Activated T-helper 1 cell treated with anti-CD3 and anti-CD28 coated beads, Interleukin-2, amount 50 U/mL, for 16 hours (primary cell): Measurements from ENCODE around the gene CYTH2.

Experiments
- DNase-seq, 2 donors: peaks; one replicate each; pipeline ENCODE4 v3.0.0-alpha.2; 2020; ENCODE audit warnings: low read depth in 1 of 2, low spot score in 1 of 2

Gene CYTH2

DNA sequence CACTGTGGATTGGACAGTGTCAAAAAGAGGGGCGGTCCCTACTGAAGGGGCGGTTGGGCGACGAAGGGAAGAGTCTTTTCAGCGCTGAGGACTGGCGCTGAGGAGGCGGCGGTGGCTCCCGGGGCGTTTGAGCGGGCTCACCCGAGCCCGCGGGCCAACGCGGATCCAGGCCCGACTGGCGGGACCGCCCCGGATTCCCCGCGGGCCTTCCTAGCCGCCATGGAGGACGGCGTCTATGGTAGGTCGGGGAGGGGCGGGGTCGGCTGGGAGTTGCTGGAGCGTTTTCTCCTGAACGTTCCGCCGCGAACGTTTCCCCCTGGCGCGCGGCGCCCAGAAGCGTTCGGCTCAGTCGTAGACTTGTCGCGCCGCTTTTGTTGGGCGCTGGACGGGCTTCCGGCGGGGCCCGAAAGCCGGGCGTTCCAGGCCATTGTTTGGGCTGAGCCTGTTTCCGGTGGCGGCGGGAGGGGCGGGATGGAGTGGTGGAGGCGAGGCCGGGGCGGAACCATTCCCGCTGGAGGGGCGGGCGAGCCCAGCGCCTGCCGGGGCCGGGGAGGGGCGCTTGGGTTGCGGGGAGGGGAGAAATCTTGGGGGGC lies at the start of gene CYTH2:
TSS of gene CYTH2 (plus strand) at position 81 of the 593 bp plus-strand sequence. CDS start at position 220, 139 bp downstream.
- DNase-seq: peak; percentile 48 to 56

DNA sequence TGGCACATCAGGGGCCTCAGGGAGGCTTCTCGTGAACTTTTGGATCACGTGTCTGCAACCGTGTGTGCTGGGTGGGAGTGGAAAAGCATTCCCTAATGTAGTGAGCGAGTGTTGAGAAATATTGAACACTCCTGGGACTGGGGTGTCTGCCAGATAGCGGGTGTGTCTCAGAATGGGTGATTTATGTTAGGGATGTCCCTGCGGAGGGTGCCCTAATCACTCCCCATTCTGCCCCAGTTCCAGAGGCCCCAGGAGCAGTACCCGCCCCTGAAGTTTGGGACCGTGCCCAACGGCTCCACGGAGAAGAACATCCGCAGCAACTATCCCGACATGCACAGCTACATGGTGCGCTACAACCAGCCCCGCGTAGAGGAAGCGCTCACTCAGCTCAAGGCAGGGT lies 47.6 kb upstream of the CYTH2 start:
- DNase-seq: no peak

- DNase-seq: no peak
These were observed 44.4 kb upstream of the CYTH2 start for GRCh38 chr19:48424694-48425219.

GRCh38 chr19:48428670-48429069 lies 40.5 kb upstream of the CYTH2 start:
- DNase-seq: no peak

DNA sequence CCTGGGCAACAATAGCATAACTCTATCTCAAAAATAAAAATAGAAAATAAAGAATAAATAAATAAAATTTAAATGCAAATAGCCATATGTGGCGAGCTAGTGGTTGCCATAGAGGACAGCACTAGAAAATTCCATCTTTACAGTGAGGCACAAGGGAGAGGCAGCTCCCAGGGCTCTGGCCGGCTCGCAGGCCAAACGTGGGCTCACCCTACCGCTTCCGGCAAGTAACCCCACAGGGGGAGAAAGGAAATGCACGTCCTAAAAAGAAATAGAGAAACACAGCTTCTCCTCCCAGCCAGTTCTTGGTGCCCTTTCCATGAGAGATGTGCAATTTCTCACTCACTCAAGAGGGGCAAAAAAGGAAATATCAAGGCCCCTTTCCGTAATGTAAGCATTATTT lies 35.8 kb upstream of the CYTH2 start:
- DNase-seq: no peak

GRCh38 chr19:48436586-48436985 lies 32.6 kb upstream of the CYTH2 start:
- DNase-seq: no peak

DNA sequence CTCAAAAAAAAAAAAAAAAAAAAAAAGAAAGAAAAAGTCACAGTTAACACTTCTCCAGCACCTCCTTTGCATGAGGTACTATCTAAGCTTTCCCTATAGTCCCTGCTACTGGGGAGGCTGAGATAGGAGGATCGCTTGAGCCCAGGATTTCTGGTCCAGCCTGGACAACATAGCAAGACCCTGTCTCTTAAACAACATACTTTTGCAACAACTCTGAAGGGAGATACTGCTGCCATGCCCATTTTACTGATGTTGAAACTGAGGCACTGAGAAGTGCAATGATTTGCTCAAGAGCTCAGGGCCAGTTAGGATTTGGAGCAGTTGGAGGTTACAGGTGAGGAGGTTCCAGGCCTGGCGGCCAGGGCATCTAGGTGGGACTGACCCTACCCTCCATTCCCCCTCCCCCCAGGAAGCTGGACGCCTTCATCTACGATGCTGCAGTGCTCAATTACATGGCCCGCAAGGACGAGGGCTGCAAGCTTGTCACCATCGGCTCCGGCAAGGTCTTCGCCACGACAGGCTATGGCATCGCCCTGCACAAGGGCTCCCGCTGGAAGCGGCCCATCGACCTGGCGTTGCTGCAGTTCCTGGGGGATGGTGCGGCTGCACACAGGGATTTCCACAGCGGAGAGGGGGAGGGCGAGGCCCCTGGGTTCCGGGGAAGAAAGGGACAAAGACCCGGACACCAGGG lies 27.7 kb upstream of the CYTH2 start:
- DNase-seq: no peak

GRCh38 chr19:48442116-48443035 lies 26.8 kb upstream of the CYTH2 start:
- no peak for DNase-seq

GRCh38 chr19:48443256-48443655 lies 25.9 kb upstream of the CYTH2 start:
- no peak for DNase-seq

GRCh38 chr19:48443731-48444128 lies 25.4 kb upstream of the CYTH2 start:
- DNase-seq: no peak

GRCh38 chr19:48444129-48444935 lies 24.8 kb upstream of the CYTH2 start:
- no peak for DNase-seq

DNA sequence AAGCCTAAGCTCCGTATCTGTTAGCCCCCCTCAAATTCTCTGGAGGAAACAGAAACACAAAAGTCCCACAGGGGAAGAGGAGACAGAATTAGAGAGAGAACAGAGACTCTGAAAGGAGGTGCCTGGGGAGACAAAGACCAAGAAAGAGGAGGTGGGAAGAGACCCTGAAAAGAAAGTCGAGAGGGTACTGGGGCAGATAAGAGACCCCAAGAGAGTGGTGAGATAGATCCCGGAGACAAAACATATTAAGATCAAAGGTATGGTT lies 24.3 kb upstream of the CYTH2 start:
- no peak for DNase-seq

DNA sequence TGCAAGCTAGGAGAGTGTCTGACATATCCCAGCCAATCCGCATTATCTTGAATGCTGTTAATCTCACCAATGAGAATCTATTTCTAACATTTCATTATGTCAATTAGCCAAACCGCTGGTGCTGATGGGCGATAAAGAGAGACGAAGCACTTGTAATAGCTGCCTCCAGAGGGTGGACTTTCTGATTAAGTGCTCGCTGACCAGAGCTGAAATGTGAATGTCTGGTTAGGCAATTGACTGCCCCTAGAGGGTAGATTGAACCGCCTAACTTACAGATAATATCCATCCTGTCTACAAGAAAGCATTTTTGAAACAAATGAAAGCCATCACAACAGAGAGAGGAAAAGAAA lies 23.9 kb upstream of the CYTH2 start:
- DNase-seq: no peak

GRCh38 chr19:48445606-48446481 lies 23.3 kb upstream of the CYTH2 start, which contains the start of gene GRWD1:
GRWD1 (plus strand) TSS chr19:48445983; CDS start chr19:48446006, 23 bp downstream.
- DNase-seq: peak; percentile 85 to 91

DNA sequence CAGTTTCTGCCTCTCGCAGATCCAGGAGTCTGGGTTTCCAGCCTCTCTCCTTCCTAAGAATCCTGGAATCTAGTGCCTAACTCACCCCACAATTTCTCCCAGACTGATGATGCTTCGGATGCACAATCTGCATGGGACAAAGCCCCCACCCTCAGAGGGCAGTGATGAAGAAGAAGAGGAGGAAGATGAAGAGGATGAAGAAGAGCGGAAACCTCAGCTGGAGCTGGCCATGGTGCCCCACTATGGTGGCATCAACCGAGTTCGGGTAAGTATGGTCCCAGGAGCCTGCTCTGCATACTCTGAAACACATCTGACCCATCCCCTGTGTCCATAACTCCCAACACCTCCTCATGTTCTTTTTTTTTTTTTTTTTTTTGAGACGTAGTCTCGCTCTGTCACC lies 22.6 kb upstream of the CYTH2 start:
- no peak for DNase-seq

DNA sequence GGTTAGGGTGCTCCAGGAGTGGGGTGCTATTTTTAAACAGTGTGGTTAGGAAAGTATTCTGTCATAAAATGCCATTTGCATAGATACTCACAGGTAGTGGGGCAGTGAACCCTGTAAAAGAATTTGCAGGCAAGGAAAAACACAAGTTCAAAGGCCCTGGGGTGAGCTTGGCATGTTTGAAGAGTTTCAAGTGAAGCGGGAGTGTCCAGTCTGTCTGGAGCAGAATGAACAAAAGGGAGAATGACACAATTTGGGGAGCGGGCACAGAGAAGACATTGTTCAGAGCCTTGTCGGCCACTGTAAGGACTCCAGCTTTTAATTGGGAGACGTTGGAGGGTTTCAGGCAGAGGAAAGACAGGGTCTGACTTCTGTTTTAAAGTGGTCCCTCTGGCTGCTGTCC lies 20.6 kb upstream of the CYTH2 start:
- DNase-seq: no peak

GRCh38 chr19:48450441-48450840 lies 18.7 kb upstream of the CYTH2 start:
- no peak for DNase-seq

DNA sequence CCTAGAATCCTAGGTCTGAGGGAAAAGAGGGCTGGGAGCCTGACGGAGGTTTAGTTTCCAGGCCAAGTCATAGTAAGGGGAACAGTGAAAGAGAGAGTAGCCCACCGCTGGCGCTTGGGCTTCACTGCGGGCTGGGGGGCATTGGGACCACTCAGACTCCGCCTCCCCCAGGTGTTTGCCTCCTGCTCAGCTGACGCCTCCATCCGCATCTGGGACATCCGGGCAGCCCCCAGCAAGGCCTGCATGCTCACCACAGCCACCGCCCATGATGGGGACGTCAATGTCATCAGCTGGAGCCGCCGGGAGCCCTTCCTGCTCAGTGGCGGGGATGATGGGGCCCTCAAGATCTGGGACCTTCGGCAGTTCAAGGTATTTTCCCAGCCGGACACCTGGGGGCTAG lies 18.3 kb upstream of the CYTH2 start:
- no peak for DNase-seq

DNA sequence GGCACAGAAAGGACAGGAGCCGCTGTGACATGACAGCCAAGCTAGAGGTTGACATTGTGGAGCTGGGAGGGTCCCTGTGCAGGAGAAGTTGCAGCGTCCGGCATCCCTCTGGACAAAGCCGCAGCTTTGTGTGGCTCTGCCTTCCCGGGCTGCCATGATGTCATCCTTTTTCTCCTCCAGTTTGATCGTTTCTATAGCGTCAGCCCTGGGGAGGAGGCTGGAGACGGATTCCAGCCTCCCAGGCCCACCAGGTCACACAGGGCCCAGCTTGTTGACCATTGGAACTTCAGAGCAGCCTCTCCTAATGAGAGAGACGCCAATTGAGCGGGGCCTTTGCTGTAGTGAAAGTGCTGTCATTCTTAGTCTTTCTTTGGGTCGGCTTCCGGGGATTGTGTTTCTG lies 17.5 kb upstream of the CYTH2 start:
- no peak for DNase-seq
